Cardiac atrium fibroblast (primary cell): Measurements from ENCODE around the gene USB1. TPM values are rescaled to one million over a fixed set of nuclear protein-coding genes. Genes with fewer than 3 reads are reported as not detected.

Source experiments
- total RNA-seq: library from RNA; depleted of rRNA; stranded (reverse); fragments of >200 nt; gene quantifications from 2 replicates; pipeline ENCODE4 v1.2.3, GENCODE V29; 2015

The USB1 gene, protein sequence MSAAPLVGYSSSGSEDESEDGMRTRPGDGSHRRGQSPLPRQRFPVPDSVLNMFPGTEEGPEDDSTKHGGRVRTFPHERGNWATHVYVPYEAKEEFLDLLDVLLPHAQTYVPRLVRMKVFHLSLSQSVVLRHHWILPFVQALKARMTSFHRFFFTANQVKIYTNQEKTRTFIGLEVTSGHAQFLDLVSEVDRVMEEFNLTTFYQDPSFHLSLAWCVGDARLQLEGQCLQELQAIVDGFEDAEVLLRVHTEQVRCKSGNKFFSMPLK
- 6.7 and 33.5 TPM in 2 replicates for total RNA-seq

DNA sequence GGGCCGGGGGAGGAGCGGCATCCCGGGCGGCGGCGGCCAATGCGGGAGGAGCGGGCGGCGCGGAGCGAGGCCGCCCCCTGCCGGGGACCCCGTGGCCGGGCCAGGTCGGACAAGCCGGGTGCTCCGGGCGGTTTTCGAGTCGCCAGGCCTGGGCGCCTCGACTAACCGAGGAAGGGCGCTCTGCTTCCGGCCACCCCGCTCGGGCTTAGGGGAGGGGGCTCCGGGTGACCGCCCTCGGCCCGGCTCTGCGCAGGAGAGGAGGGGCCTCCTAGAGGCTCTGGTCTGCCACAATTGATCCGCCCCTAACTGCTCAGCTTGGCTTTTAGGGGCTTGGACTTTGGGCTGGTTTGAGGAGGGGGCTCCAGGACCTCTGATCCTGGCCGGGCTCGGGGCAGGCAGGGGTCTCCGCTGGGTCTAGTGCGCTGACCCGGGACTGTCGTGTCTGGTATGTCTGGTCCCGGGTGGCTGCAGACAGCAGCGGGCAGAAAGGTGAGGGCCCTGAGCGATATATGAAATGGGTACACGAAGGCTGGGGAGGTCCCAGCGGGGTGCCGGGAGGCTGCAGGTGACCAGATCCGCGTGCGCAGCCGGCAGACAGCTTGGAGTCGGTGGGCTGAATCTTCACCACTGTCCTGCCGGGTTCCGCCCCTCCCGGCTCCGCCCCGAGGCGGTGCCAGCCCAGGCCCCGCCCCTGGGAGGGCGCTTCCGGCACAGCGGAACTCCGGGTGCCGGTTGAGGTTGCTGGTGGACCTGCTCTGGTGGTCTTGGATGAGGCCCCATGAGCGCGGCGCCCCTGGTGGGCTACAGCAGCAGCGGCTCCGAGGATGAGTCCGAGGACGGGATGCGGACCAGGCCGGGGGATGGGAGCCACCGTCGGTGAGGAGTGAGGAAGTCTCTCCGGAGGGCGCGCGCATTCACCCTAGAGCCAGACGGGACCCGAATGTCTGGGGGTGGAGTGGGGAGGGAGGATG, at the start of gene USB1:
Gene USB1 (plus strand): TSS at position 702 of the 971 bp plus-strand sequence. CDS start 77 bp downstream, at position 779.

DNA sequence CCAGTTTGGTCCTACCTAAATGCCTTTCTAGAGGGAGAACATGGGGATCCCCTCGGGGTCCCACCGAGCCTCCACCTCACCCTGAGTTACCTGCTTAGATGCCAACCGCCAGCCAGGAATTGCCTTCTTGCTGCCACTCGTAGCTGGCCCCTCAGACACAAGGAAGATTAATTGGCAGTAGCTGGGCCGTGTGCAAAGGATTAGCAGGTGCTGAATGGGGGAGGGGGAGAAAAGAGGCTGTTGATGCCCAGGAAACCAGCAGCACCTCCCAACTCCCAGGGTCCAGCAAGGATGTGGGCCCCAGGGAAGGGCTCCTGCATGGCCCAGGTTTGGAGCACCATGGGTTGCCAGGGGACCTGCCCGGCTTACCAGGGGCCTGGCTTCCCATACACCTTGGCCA, 30.2 kb upstream of the USB1 start, which contains the start of gene CNGB1:
Gene CNGB1 (minus strand): TSS at position 159 of the 400 bp plus-strand sequence. CDS start 3,842 bp downstream, outside the sequence.

DNA sequence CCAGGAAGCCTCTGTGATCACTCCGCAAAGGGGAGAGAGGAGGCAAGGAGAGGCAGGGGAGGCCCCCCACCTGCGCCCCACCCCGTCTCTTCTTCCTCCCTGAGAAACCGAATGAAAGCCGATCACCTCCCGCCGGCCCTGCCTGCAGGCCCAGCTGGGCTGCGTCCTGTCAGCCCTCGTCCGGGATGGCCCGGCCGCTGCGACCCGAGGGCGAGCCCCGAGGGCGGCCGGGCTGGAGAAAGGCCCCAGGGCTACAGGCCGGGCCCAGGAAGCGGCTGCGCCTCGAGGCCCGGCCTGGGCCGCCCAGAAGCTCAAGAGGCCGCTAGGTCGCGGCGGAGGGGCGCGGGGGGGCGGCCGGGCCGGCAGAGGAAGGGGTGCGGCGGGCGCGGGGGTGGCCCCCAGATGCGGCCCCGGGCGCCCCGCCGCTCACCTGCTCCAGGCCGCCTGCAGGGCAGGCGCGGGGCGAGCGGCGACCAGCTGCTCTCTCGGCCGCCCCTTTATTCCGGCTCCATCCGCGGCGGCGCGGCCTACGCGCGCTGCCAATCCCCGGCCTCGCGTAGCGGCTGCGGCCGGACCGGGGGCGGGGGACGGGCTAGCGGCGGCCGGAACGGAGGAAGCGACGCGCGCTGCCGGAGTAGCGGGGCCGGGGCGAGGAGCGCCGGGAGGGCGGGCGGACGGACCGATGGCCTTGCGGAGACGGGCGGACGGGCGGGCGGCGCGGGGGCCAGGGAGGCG, 1.1 kb upstream of the USB1 start, which contains the start of gene ZNF319:
Gene ZNF319 (minus strand): TSS at position 702 of the 735 bp plus-strand sequence. CDS start 2,407 bp downstream, outside the sequence.

DNA sequence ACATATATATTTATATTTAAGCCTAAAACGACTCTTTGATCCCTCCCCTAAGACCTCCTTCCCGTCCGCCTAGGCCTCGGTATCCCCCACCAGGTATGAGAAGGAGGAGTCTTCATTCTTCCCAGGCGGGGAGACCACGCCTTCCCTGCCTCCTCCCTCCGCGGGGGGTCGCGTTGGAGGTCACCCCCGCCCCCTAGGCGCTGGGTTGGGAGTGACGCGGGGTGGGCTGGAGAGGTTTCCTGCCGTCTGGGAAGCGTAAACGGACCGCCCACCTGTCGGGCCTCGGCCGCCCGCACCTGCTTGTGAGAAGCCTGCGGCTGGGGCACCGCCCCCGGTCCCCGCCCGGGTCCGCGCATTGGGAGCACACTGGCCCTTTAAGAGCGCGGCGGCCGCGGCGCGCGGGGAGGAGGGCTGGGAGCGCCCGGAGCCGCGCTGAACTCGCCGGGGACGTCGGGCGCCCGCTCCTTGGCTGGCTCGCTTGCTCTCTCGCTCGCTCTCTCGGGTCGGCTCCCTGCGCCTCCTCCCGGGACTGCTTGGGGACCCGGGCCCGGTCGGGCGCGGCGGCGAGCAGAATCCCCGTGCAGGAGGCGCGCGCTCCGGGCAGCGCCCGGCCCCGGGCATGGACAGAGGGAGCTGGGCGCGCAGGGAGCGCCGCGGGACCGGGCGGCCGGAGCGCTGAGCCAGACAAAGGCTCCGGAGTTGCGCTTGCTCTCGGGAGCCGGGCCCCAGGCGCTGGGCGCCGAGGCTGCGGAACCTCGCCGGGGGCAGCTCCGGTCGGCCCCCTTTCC, 24.3 kb downstream of the USB1 start, which contains the start of gene MMP15:
Gene MMP15 (plus strand): TSS at position 404 of the 788 bp plus-strand sequence. CDS start 597 bp downstream, outside the sequence.

Other genes with a start within 250 kb of the USB1 start
- gene KIFC3, start 198.9 kb upstream of the USB1 start, total RNA-seq, result 23.3 and 44.1 TPM in 2 replicates
- not detected in 2 replicates for gene CNGB1, start 30.3 kb upstream of the USB1 start, total RNA-seq
- 2.5 and 11.7 TPM in 2 replicates for gene ZNF319, start 735 bp upstream of the USB1 start, total RNA-seq
- gene MMP15, start 24.3 kb downstream of the USB1 start, total RNA-seq, result 3.2 and 6.5 TPM in 2 replicates
- gene CFAP20, start 128.0 kb downstream of the USB1 start, total RNA-seq, result 53.4 and 61.9 TPM in 2 replicates
- gene CSNK2A2, start 196.7 kb downstream of the USB1 start, total RNA-seq, result 19.8 and 21.8 TPM in 2 replicates